Spinal cord (tissue), 10 donors: ENCODE results near the gene DNAI4. TPM values are rescaled to one million over a fixed set of nuclear protein-coding genes. Genes with fewer than 3 reads are reported as not detected.

Source experiments
- DNase-seq, 6 donors: peaks; one replicate each; pipeline versions ENCODE4 v3.0.0 to v3.0.0-alpha.2; 2013 to 2015; ENCODE audit warnings: low spot score in 6 of 6, low read depth in 4 of 6
- H3K27ac ChIP-seq: one replicate; pipeline ENCODE4 v1.5.1; 2013; ENCODE audit warnings: low read depth, low read length, control low read depth
- H3K27me3 ChIP-seq: one replicate; pipeline ENCODE4 v1.6.1; 2013; ENCODE audit warnings: low read length; ENCODE audit not compliant: control insufficient read depth, insufficient read depth
- H3K36me3 ChIP-seq: one replicate; pipeline ENCODE4 v1.6.1; 2013; ENCODE audit warnings: low read length; ENCODE audit not compliant: control insufficient read depth, insufficient read depth
- H3K4me1 ChIP-seq: one replicate; pipeline ENCODE4 v1.6.1; 2013; ENCODE audit warnings: low read length; ENCODE audit not compliant: control insufficient read depth, insufficient read depth
- H3K4me3 ChIP-seq: one replicate; pipeline ENCODE4 v1.5.1; 2013; ENCODE audit warnings: low read depth, low read length, control low read depth
- H3K9me3 ChIP-seq: one replicate; pipeline ENCODE4 v1.6.1; 2013; ENCODE audit warnings: low read length; ENCODE audit not compliant: control insufficient read depth, insufficient read depth
- WGBS: methylation state at CpG from one replicate; pipeline ENCODE4 v1.1.5; 2013; ENCODE audit warnings: missing lambda C conversion rate; ENCODE audit not compliant: insufficient coverage; 5-methylcytosine and 5-hydroxymethylcytosine counted together
- polyA plus RNA-seq, 2 donors: library from polyadenylated mRNA; unstranded; fragments of 120-200 nt; gene quantifications; one replicate each; pipeline ENCODE4 v1.2.1, GENCODE V29; 2013; ENCODE audit not compliant: insufficient read length in 2 of 2
- total RNA-seq, 2 donors: library from RNA; depleted of rRNA in 1 of 2; stranded (reverse); fragments of 120-200 nt in 1 of 2; fragments of >200 nt in 1 of 2; gene quantifications; one replicate each; pipeline versions ENCODE4 v1.2.3 to v1.2.4, GENCODE V29; 2013 to 2014
- donor health status: healthy.

Gene DNAI4
- total and polyA plus RNA-seq, 4 donors = 10.0 to 71.8 (median 26.6) TPM

- no peak for DNase-seq
- peak overlapping the region; percentile 90 for H3K27ac ChIP-seq
- 2% methylated on average over 5 of the region's 9 CpGs for WGBS
These were observed 5.0 kb upstream of the DNAI4 start for GRCh38 chr1:66929691-66929998.

DNA sequence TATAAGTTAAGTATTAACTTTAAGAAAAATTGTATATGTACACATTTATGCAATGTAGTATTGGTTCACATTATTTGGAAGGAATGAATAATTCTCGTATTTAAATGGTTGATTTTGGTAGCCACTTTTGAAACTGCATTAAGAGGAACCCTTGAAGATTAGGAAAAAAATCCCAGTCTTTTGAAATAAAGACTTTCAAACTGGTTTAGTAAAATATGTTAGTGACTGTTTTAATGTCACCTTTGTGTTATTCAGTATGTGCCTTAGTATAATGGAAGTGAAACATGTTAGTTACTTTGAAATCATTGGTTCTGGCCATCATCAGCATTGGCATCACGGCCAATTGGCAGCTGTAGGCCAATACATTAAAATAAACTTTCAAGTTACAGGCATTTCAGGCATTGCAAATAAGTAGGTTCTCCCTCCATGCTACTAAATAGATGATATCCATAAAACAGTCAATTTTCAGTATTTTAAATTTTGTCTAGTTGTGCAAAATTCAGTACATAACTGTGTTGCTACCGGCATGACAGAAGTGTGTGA lies 4.6 kb upstream of the DNAI4 start:
- 60% methylated on average over 1 of the region's 3 CpGs for WGBS
- H3K9me3 ChIP-seq = no peaks in the 10 kb centered on the region
- peak in 1 of 6 donors; percentile 10 for DNase-seq
- H3K27ac ChIP-seq = peak overlapping the region; percentile 90
- H3K4me1 ChIP-seq = peaks cover under 1% of the 10 kb centered on the region
- H3K4me3 ChIP-seq = peak overlapping the region; percentile 68
- H3K36me3 ChIP-seq = no peaks in the 10 kb centered on the region
- H3K27me3 ChIP-seq = no peaks in the 10 kb centered on the region

More at GRCh38 chr1:66929691-66929998, 5.0 kb upstream of the DNAI4 start:
- no peaks in the 10 kb centered on the region for H3K36me3 ChIP-seq
- H3K4me1 ChIP-seq = no peaks in the 10 kb centered on the region
- peak overlapping the region; percentile 68 for H3K4me3 ChIP-seq
- H3K27me3 ChIP-seq = no peaks in the 10 kb centered on the region
- no peaks in the 10 kb centered on the region for H3K9me3 ChIP-seq

DNA sequence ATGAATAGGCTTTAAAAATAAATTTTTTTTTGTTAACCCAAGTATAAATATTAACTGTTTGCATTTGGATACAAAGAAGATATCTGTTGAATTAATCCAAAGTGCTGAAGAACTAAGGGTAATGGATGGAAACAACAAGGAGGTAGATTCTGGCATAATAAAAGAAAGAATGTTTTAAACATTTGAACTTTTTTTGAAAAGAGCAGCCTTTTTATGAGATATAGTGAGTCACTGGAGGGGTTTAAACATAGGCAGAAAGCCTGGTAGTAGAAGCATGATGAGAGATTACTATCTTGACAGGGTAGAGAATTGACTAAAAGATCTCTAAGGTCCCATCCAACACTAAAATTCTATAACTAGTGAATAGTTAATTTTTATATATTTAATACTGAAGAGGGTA lies 2.9 kb upstream of the DNAI4 start:
- H3K4me3 ChIP-seq = no peak overlapping the region
- H3K4me1 ChIP-seq = peaks cover 7% of the 10 kb centered on the region
- H3K27me3 ChIP-seq = no peaks in the 10 kb centered on the region
- H3K9me3 ChIP-seq = no peaks in the 10 kb centered on the region
- no peak overlapping the region for H3K27ac ChIP-seq
- no peaks in the 10 kb centered on the region for H3K36me3 ChIP-seq
- no peak for DNase-seq

DNA sequence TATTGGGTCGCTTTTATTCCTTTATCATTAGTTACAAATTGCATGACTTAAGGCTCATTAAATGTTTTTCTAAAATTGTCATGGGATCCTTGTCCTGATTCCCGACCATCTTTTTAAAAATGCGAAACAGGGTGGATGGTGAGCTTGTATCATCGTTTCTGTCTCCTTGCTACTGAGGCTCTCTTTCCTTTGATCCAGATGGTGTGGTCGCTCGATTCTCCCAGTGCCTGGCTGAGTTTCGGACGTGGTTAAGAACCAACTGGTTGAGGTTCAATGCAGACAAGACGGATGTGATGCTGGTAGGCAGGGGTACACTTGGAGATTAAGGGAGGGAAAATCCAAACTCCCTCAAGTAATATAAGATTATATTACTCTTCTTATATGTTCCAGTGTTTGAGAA lies 1.3 kb upstream of the DNAI4 start:
- no peaks in the 10 kb centered on the region for H3K9me3 ChIP-seq
- peak overlapping the region; percentile 97 for H3K27ac ChIP-seq
- peak in 2 of 6 donors; percentile 17 to 19 for DNase-seq
- no peaks in the 10 kb centered on the region for H3K36me3 ChIP-seq
- H3K4me1 ChIP-seq = peaks cover 7% of the 10 kb centered on the region
- peak overlapping the region; percentile 97 for H3K4me3 ChIP-seq
- 5% methylated on average over 4 of the region's 9 CpGs for WGBS
- H3K27me3 ChIP-seq = no peaks in the 10 kb centered on the region

- Histone ChIP-seq H3K27me3 (no peaks in the 10 kb centered on the region), H3K36me3 (no peaks in the 10 kb centered on the region), H3K4me3 (peak overlapping the region; percentile 97), H3K9me3 (no peaks in the 10 kb centered on the region), H3K4me1 (peaks cover 7% of the 10 kb centered on the region), H3K27ac (peak overlapping the region; percentile 97)
- DNase-seq = no peak
- WGBS = 0% methylated on average over 8 of the region's 11 CpGs
These were observed 878 bp upstream of the DNAI4 start for GRCh38 chr1:66925558-66925910.

DNA sequence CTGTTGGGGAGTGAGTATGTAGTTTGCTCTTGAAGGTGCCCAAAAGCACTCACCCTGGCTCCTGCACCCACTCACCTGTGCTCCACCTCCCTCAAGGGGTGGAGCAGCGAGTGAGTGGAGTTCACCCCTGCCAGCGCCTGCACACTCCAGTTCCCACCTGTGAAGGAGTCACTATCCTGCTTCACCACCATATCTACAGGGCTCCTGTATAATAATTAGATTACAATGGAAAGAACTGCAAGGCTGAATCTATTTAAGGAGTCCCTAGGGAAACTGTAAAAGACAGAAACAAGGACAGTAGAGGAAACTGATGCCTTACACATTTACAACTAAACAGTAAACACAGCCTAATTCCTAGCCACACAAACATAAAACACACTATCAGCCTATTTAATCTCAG lies 4.1 kb downstream of the DNAI4 start:
- Histone ChIP-seq H3K27me3 (no peaks in the 10 kb centered on the region), H3K27ac (no peak overlapping the region), H3K36me3 (no peaks in the 10 kb centered on the region), H3K4me1 (peaks cover 7% of the 10 kb centered on the region), H3K4me3 (no peak overlapping the region), H3K9me3 (no peaks in the 10 kb centered on the region)
- DNase-seq = no peak
- no CpG with 5 or more reads among the region's 2 CpGs for WGBS

DNA sequence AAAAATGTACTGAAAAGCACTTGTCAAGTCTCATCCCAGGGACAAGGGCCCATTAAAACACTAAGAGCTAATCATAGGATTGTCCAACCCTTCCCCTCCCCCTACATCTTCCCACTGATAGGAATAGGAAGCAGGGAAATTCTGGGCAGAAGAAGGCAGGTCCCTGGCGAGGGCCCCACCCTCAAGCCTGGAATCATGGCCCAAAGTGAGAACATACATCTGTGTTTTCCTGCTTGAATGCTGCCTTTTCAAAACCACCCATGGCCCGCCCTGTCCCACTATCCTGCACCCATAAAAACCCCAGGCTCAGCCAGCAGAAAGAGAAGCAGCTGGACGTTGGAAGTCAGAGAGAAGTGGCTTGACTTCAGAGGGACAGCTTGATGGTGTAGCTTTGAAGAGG lies 4.8 kb downstream of the DNAI4 start:
- Histone ChIP-seq H3K36me3 (no peaks in the 10 kb centered on the region), H3K27ac (no peak overlapping the region), H3K27me3 (no peaks in the 10 kb centered on the region), H3K4me1 (peaks cover 7% of the 10 kb centered on the region), H3K9me3 (no peaks in the 10 kb centered on the region), H3K4me3 (no peak overlapping the region)
- 100% methylated on average over 1 of the region's 3 CpGs for WGBS
- no peak for DNase-seq

DNA sequence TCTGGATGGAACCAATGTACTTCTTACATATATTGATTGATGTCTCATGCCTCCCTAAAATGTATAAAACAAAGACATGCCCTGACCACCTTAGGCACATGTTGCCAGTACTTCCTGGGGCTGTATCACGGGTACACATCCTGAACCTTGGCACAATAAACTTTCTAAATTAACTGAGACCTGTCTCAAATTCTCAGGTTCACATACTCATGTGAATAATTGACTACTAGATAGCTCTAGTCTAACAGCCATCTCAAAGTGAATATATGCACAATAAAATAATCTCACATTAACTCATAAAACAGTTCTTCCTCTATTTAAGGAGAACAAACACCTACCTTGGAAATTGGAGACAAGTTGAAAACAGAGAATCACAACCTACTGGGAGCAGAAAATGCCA lies 5.6 kb downstream of the DNAI4 start:
- H3K4me3 ChIP-seq = no peak overlapping the region
- no peaks in the 10 kb centered on the region for H3K9me3 ChIP-seq
- no peak overlapping the region for H3K27ac ChIP-seq
- WGBS = 100% methylated on average over 1 of the region's 1 CpG
- DNase-seq = no peak
- peaks cover 4% of the 10 kb centered on the region for H3K4me1 ChIP-seq
- H3K27me3 ChIP-seq = no peaks in the 10 kb centered on the region
- no peaks in the 10 kb centered on the region for H3K36me3 ChIP-seq

DNA sequence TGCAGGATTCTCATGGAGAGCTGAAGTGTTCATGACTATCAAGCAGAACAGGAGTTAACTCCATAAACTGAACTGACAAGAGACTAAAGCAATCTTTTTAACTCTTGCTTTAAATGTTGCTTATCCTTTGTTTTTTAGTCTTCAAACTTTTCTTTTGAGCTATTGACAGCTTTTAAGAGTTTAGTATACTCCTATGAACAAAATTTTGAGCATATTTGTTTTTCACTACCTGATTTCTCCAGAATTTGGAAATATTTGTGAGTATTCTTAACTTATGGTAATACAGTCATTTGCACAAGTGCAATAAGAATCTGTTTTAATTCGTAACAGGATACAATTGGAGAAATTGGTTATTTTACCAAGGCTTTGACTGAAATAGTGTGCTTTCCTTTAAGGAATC lies 7.2 kb downstream of the DNAI4 start:
- H3K27ac ChIP-seq = no peak overlapping the region
- H3K9me3 ChIP-seq = no peaks in the 10 kb centered on the region
- no peak for DNase-seq
- H3K27me3 ChIP-seq = no peaks in the 10 kb centered on the region
- H3K4me1 ChIP-seq = no peaks in the 10 kb centered on the region
- no peaks in the 10 kb centered on the region for H3K36me3 ChIP-seq
- no peak overlapping the region for H3K4me3 ChIP-seq
- 100% methylated on average over 1 of the region's 1 CpG for WGBS

GRCh38 chr1:66916320-66916719 lies 8.3 kb downstream of the DNAI4 start:
- Histone ChIP-seq H3K9me3 (no peaks in the 10 kb centered on the region), H3K4me1 (no peaks in the 10 kb centered on the region), H3K27ac (no peak overlapping the region), H3K36me3 (no peaks in the 10 kb centered on the region), H3K4me3 (no peak overlapping the region), H3K27me3 (no peaks in the 10 kb centered on the region)
- DNase-seq = peak in 1 of 6 donors; percentile 33
- WGBS = no CpG with 5 or more reads among the region's 2 CpGs
